Smooth muscle cell (in vitro differentiated cells): ENCODE data around the gene CLOCK. TPM values are rescaled to one million over a fixed set of nuclear protein-coding genes. Genes with fewer than 3 reads are reported as not detected.
A peak's percentile ranks its signal among the peaks of the same experiment; 100 is the strongest.

Experiments used
- DNase-seq: peaks from one replicate; lab custom pipeline; 2025; ENCODE audit not compliant: unreplicated experiment; lab: John Stamatoyannopoulos, UW
- H2AFZ ChIP-seq: fragments of 200-600 bp; sonication (generic); 2 replicates; pipeline ENCODE4 v1.6.0; 2016; ENCODE audit warnings: antibody characterized with exemption, low read depth, mild to moderate bottlenecking
- H3F3A ChIP-seq: fragments of 200-600 bp; sonication (generic); 2 replicates; pipeline ENCODE4 v1.6.0; 2017; ENCODE audit warnings: antibody characterized with exemption, low read depth
- H3K27ac ChIP-seq: fragments of 200-600 bp; sonication (generic); 2 replicates; pipeline ENCODE4 v1.5.1; 2016; ENCODE audit warnings: low read depth, mild to moderate bottlenecking
- H3K27me3 ChIP-seq: fragments of 200-600 bp; sonication (generic); 2 replicates; pipeline ENCODE4 v1.6.1; 2016; ENCODE audit warnings: low read depth, mild to moderate bottlenecking
- H3K36me3 ChIP-seq: fragments of 200-600 bp; sonication (generic); 2 replicates; pipeline ENCODE4 v1.5.1; 2016; ENCODE audit warnings: low read depth
- H3K4me1 ChIP-seq: fragments of 200-600 bp; sonication (generic); 2 replicates; pipeline ENCODE4 v1.5.1; 2016; ENCODE audit warnings: low read depth
- H3K4me2 ChIP-seq: fragments of 200-600 bp; sonication (generic); 2 replicates; pipeline ENCODE4 v1.6.0; 2016; ENCODE audit warnings: mild to moderate bottlenecking
- H3K4me3 ChIP-seq: fragments of 200-600 bp; sonication (generic); 2 replicates; pipeline ENCODE4 v1.5.1; 2016; ENCODE audit warnings: mild to moderate bottlenecking
- H3K79me2 ChIP-seq: fragments of 200-600 bp; sonication (generic); 2 replicates; pipeline ENCODE4 v1.6.0; 2016; ENCODE audit warnings: low read depth, mild to moderate bottlenecking
- H3K9ac ChIP-seq: fragments of 200-600 bp; sonication (generic); 2 replicates; pipeline ENCODE4 v1.6.0; 2016; ENCODE audit warnings: low read depth
- H3K9me3 ChIP-seq: fragments of 200-600 bp; sonication (generic); replicated peaks from 2 replicates; pipeline ENCODE4 v1.5.1; 2016; ENCODE audit warnings: low read depth
- H4K20me1 ChIP-seq: fragments of 200-600 bp; sonication (generic); 2 replicates; pipeline ENCODE4 v1.6.0; 2016; ENCODE audit warnings: low read depth
- WGBS: methylation state at CpG from one replicate; pipeline ENCODE4 v1.1.7; 2016; ENCODE audit warnings: low lambda C conversion rate; 5-methylcytosine and 5-hydroxymethylcytosine counted together
- polyA plus RNA-seq: library from polyadenylated mRNA; unstranded; fragments of >200 nt; fragmentation: Nextera tagmentation; extraction: Ambion mirVana; gene quantifications from 2 replicates; pipeline ENCODE4 v1.2.1, GENCODE V29; 2016
- total RNA-seq: library from RNA; depleted of rRNA; stranded (reverse); fragments of >200 nt; gene quantifications from 2 replicates; pipeline ENCODE4 v1.2.3, GENCODE V29; 2014
- TF ChIP-seq, protein P1 (sequence below): fragments of 200-600 bp; sonication (generic); IDR thresholded peaks from 2 replicates; pipeline ENCODE4 v1.5.1; 2017; ENCODE audit warnings: borderline replicate concordance, mild to moderate bottlenecking, antibody characterized with exemption; ENCODE audit not compliant: insufficient read depth, poor library complexity, severe bottlenecking

The CLOCK gene
- total and polyA plus RNA-seq, 2 experiments from 2014 or later: 5.9 to 32.3 TPM

DNA sequence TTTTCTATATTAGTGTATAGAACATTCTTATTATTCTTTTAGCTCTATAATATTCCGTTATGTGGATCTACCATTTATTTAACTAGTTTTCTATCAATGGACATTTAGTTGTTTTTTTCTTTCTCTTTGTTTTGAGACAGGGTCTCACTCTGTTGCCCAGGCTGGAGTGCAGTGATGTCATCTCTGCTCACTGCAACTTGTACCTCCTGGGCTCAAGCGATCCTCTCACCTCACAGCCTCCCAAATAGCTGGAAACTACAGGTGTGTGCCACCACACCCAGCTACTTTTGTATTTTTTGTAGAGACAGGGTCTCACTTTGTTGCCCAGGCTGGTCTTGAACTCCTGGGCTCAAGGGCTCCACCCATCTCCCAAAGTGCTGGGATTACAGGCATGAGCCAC, 140.2 kb downstream of the CLOCK start:
- Histone ChIP-seq H3K9me3 (no peaks in the 10 kb centered on the region), H3K27ac (peak overlapping the region; percentile 48), H3K36me3 (peaks cover 6% of the 10 kb centered on the region), H2AFZ (no peak overlapping the region), H3F3A (peaks cover 10% of the 10 kb centered on the region), H3K9ac (no peak overlapping the region), H3K4me3 (no peak overlapping the region), H3K4me1 (peaks cover 5% of the 10 kb centered on the region), H3K4me2 (peak overlapping the region; percentile 19), H3K79me2 (peaks cover 99% of the 10 kb centered on the region), H3K27me3 (no peaks in the 10 kb centered on the region), H4K20me1 (peaks cover 97% of the 10 kb centered on the region)
- TF ChIP-seq, protein P1, sequence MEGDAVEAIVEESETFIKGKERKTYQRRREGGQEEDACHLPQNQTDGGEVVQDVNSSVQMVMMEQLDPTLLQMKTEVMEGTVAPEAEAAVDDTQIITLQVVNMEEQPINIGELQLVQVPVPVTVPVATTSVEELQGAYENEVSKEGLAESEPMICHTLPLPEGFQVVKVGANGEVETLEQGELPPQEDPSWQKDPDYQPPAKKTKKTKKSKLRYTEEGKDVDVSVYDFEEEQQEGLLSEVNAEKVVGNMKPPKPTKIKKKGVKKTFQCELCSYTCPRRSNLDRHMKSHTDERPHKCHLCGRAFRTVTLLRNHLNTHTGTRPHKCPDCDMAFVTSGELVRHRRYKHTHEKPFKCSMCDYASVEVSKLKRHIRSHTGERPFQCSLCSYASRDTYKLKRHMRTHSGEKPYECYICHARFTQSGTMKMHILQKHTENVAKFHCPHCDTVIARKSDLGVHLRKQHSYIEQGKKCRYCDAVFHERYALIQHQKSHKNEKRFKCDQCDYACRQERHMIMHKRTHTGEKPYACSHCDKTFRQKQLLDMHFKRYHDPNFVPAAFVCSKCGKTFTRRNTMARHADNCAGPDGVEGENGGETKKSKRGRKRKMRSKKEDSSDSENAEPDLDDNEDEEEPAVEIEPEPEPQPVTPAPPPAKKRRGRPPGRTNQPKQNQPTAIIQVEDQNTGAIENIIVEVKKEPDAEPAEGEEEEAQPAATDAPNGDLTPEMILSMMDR: no peak
- no peak for DNase-seq
- WGBS: 100% methylated on average over 2 of the region's 2 CpGs

DNA sequence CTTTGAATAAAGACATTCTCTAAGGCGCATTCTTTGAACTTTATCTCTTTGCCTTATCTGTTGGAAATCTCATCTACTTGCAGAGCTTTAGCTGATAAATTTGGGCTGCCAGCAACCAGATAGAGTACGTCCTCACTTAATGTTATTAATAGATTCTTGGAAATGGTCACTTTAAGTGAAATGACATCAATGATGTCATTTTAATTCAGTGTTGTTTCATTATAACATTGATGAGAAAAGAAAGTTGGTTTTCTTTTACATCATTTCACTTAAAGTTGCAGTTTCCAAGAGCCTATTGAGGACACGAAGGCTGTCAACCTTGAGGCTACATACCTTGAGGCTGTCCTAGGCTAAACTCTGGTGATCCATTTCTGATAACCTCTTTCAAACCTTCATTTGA, 141.6 kb downstream of the CLOCK start:
- H3K9ac ChIP-seq: no peak overlapping the region
- peaks cover 17% of the 10 kb centered on the region for H3F3A ChIP-seq
- peaks cover 11% of the 10 kb centered on the region for H3K4me1 ChIP-seq
- DNase-seq: no peak
- no peak overlapping the region for H2AFZ ChIP-seq
- TF ChIP-seq, protein P1: no peak
- peaks cover 96% of the 10 kb centered on the region for H4K20me1 ChIP-seq
- no peak overlapping the region for H3K4me3 ChIP-seq
- no peaks in the 10 kb centered on the region for H3K9me3 ChIP-seq
- no peak overlapping the region for H3K4me2 ChIP-seq
- H3K27me3 ChIP-seq: no peaks in the 10 kb centered on the region
- 97% methylated on average over 3 of the region's 3 CpGs for WGBS
- H3K27ac ChIP-seq: peak overlapping the region; percentile 48
- peaks cover 10% of the 10 kb centered on the region for H3K36me3 ChIP-seq
- peaks cover 97% of the 10 kb centered on the region for H3K79me2 ChIP-seq

DNA sequence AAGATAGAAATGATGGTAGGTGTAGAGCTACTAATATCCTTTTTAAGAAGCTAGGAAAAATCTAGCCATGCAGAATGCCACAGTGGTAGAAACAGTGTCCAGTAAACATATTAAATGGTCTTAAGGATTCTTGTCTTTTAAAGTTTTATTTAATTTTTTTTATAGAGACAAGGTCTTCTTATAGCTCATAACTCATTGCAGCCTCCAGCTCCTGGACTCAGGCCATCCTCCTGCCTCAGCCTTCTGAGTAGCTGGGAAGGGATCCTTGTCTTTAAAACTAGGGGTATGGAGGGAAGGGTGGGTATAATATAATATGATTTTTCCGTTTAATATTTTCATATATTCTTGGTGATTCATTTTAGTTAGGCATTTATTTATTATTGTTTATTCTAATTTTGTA, 147.1 kb downstream of the CLOCK start:
- Histone ChIP-seq H3K36me3 (peaks cover 5% of the 10 kb centered on the region), H3K4me1 (peaks cover 27% of the 10 kb centered on the region), H3K27ac (peak overlapping the region; percentile 96), H3K9ac (peak overlapping the region; percentile 94), H3K79me2 (peaks cover 85% of the 10 kb centered on the region), H4K20me1 (peaks cover 80% of the 10 kb centered on the region), H3K4me3 (peak overlapping the region; percentile 92), H3K9me3 (no peaks in the 10 kb centered on the region), H3K4me2 (peak overlapping the region; percentile 97), H2AFZ (no peak overlapping the region), H3K27me3 (no peaks in the 10 kb centered on the region), H3F3A (peaks cover 30% of the 10 kb centered on the region)
- WGBS: 92% methylated on average over 1 of the region's 1 CpG
- no peak for DNase-seq
- TF ChIP-seq, protein P1: no peak

DNA sequence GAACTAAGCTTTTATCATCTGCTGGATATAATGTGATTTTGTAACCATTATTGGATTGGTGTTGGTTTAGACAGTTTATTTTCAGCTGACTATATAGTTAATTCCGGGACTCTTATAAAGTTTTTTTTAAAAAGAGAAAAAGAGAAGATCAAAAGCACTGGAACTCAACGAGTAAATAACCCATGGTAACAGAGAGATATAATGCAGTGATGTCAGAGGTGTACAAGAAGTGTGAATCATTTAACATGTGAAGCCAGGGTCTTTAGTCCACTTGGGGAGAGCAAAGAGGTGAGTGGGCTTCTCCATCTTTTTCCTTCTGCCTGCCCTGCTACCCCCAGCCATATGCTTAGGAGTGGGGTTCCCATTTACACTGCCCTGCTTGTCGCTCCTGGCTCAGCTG, 147.7 kb downstream of the CLOCK start:
- peak overlapping the region; percentile 92 for H3K4me3 ChIP-seq
- peaks cover 74% of the 10 kb centered on the region for H4K20me1 ChIP-seq
- H3K36me3 ChIP-seq: peaks cover 4% of the 10 kb centered on the region
- H3K4me1 ChIP-seq: peaks cover 27% of the 10 kb centered on the region
- peaks cover 27% of the 10 kb centered on the region for H3F3A ChIP-seq
- no peaks in the 10 kb centered on the region for H3K9me3 ChIP-seq
- H3K27ac ChIP-seq: peak overlapping the region; percentile 96
- TF ChIP-seq, protein P1: no peak
- WGBS: 42% methylated on average over 3 of the region's 3 CpGs
- no peak for DNase-seq
- peak overlapping the region; percentile 97 for H3K4me2 ChIP-seq
- H3K27me3 ChIP-seq: no peaks in the 10 kb centered on the region
- H3K79me2 ChIP-seq: peaks cover 79% of the 10 kb centered on the region
- peak overlapping the region; percentile 94 for H3K9ac ChIP-seq
- no peak overlapping the region for H2AFZ ChIP-seq
